ENCODE data around the gene PEDS1. TPM values are rescaled to one million over a fixed set of nuclear protein-coding genes. Genes with fewer than 3 reads are reported as not detected.
A peak's percentile ranks its signal among the peaks of the same experiment; 100 is the strongest.
"Not testable (repeated sequence)": the region's sequence is repeated elsewhere in the genome, so short reads cannot be mapped to it uniquely, and the experiment has no call there.

Gene PEDS1
- total RNA-seq, 1 experiment from 2014 or later = 35.6 TPM

- ChIA-PET POLR2A (interaction anchor here (0.7 kb wide), 1 partner anchor 53 kb away, joined by 6 read pairs; no protein-coding TSS in a partner anchor), CTCF (interaction anchor here (0.6 to 5.8 kb wide), 5 partner anchors 61 to 407 kb away, joined by 3 to 101 read pairs (median 3); no protein-coding TSS in a partner anchor)
- Mint-ChIP-seq H3K27ac (no peak overlapping the region), H3K4me3 (no peak overlapping the region), H3K4me1 (peaks cover 4% of the 10 kb centered on the region), H3K36me3 (no peaks in the 10 kb centered on the region), H3K27me3 (ENCODE audit: low read depth) (peaks cover 19% of the 10 kb centered on the region), H3K9me3 (peaks cover 4% of the 10 kb centered on the region; the same call in 1 of the 2 replicates)
- ATAC-seq (no peak), DNase-seq (ENCODE audit: low spot score) (no peak)
- TF ChIP-seq E2F1 (CRISPR knock-in tag; IDR thresholded peaks at IDR 0.05) = no peak
- TF ChIP-seq CBFB (CRISPR knock-in tag; IDR thresholded peaks at IDR 0.05; ENCODE audit: low read depth) = no peak
- TF ChIP-seq TEAD1 (CRISPR knock-in tag; IDR thresholded peaks at IDR 0.05) = no peak
- no peak for TF ChIP-seq ZSCAN18 (CRISPR knock-in tag; IDR thresholded peaks at IDR 0.05)
- no peak for TF ChIP-seq SP1 (CRISPR knock-in tag; conservative IDR thresholded peaks at IDR 0.05)
- TF ChIP-seq GABPB1 (CRISPR knock-in tag; IDR thresholded peaks at IDR 0.05) = no peak
- no peak for TF ChIP-seq JAZF1 (CRISPR knock-in tag; IDR thresholded peaks at IDR 0.05)
- TF ChIP-seq IRF1 (CRISPR knock-in tag; IDR thresholded peaks at IDR 0.05) = no peak
- TF ChIP-seq FOXP1 (CRISPR knock-in tag; IDR thresholded peaks at IDR 0.05; ENCODE audit: borderline replicate concordance) = no peak
- TF ChIP-seq CREB1 (CRISPR knock-in tag; IDR thresholded peaks at IDR 0.05) = no peak
- TF ChIP-seq ZNF232 (CRISPR knock-in tag; IDR thresholded peaks at IDR 0.05) = no peak
- no peak for TF ChIP-seq ZNF423 (CRISPR knock-in tag; IDR thresholded peaks at IDR 0.05)
- TF ChIP-seq ZBTB43 (CRISPR knock-in tag; IDR thresholded peaks at IDR 0.05) = no peak
Observed at GRCh38 chr20:50181344-50181743, 27.8 kb upstream of the PEDS1 start.

- POLR2A ChIA-PET = interaction anchor here (0.7 to 1.2 kb wide), 2 partner anchors 26 to 36 kb away, joined by 4 to 6 read pairs; no protein-coding TSS in a partner anchor
- H3K4me3 Mint-ChIP-seq; ATAC-seq; H3K36me3 Mint-ChIP-seq; H3K9me3 Mint-ChIP-seq; DNase-seq (ENCODE audit: low spot score); H3K27me3 Mint-ChIP-seq (ENCODE audit: low read depth); H3K4me1 Mint-ChIP-seq: not testable (repeated sequence)
- CTCF ChIA-PET = interaction anchor here (0.5 to 5.8 kb wide), 73 partner anchors 9 to 1233 kb away, joined by 3 to 101 read pairs (median 4); partner anchors contain the start of genes CEBPB and PEDS1
- peak overlapping the region; percentile 48; the same call in 1 of the 2 replicates for H3K27ac Mint-ChIP-seq
Observed at GRCh38 chr20:50178672-50179071, 25.1 kb upstream of the PEDS1 start.

- ATAC-seq = no peak
- ChIA-PET CTCF (interaction anchor here (0.6 to 5.8 kb wide), 3 partner anchors 54 to 197 kb away, joined by 3 to 101 read pairs (median 5); no protein-coding TSS in a partner anchor), POLR2A (interaction anchor here (0.6 kb wide), 1 partner anchor 34 kb away, joined by 4 read pairs; no protein-coding TSS in a partner anchor)
- no peaks in the 10 kb centered on the region; the same call in 1 of the 2 replicates for H3K27me3 Mint-ChIP-seq (ENCODE audit: low read depth)
- peaks cover 17% of the 10 kb centered on the region for H3K4me1 Mint-ChIP-seq
- no peak for DNase-seq (ENCODE audit: low spot score)
- H3K9me3 Mint-ChIP-seq = no peaks in the 10 kb centered on the region
- H3K27ac Mint-ChIP-seq = no peak overlapping the region
- no peak overlapping the region for H3K4me3 Mint-ChIP-seq
- H3K36me3 Mint-ChIP-seq = no peaks in the 10 kb centered on the region; the same call in 1 of the 2 replicates
- TF ChIP-seq GABPB1 (CRISPR knock-in tag; IDR thresholded peaks at IDR 0.05) = no peak
- TF ChIP-seq MLX (CRISPR knock-in tag; IDR thresholded peaks at IDR 0.05) = no peak
- no peak for TF ChIP-seq ZNF532 (CRISPR knock-in tag; IDR thresholded peaks at IDR 0.05; ENCODE audit: borderline replicate concordance)
- TF ChIP-seq ZNF281 (CRISPR knock-in tag; IDR thresholded peaks at IDR 0.05) = no peak
Observed at GRCh38 chr20:50175938-50176933, 22.7 kb upstream of the PEDS1 start.
